Left lung (tissue), 10 donors: Measurements from ENCODE around the gene MS4A14. TPM values are rescaled to one million over a fixed set of nuclear protein-coding genes. Genes with fewer than 3 reads are reported as not detected.

Experiments
- ATAC-seq: fragments of 200-7000 bp; cut with Tn5 transposase; one replicate; pipeline ENCODE4 v1.9.1; 2020; ENCODE audit warnings: moderate library complexity
- DNase-seq, 4 donors: peaks; one replicate each; pipeline ENCODE4 v3.0.0-alpha.2; 2013 to 2020
- H3K27ac ChIP-seq, 2 donors: fragments of 200-600 bp; sonication (generic) in 1 of 2; one replicate each; pipeline versions ENCODE4 v1.5.0 to v1.8.0; 2020 to 2021
- H3K27me3 ChIP-seq, 2 donors: fragments of 200-600 bp; sonication (generic) in 1 of 2; one replicate each; pipeline versions ENCODE4 v1.5.0 to v1.8.0; 2020 to 2021
- H3K36me3 ChIP-seq, 2 donors: fragments of 200-600 bp; sonication (generic) in 1 of 2; one replicate each; pipeline versions ENCODE4 v1.5.0 to v1.8.0; 2020 to 2021
- H3K4me1 ChIP-seq, 2 donors: fragments of 200-600 bp; one replicate each; pipeline ENCODE4 v1.8.0; 2021
- H3K4me3 ChIP-seq, 2 donors: fragments of 200-600 bp; sonication (generic) in 1 of 2; one replicate each; pipeline versions ENCODE4 v1.5.0 to v1.8.0; 2020 to 2021; ENCODE audit warnings: mild to moderate bottlenecking in 1 of 2
- H3K9me3 ChIP-seq, 2 donors: fragments of 200-600 bp; sonication (generic) in 1 of 2; one replicate each; pipeline versions ENCODE4 v1.5.0 to v1.8.0; 2020 to 2021
- CTCF ChIP-seq, 2 donors: fragments of 200-600 bp; sonication (generic) in 1 of 2; IDR thresholded peaks; one replicate each; pipeline versions ENCODE4 v1.5.0 to v1.8.0; 2021; ENCODE audit warnings: antibody characterized with exemption in 2 of 2
- intact Hi-C, 2 donors: fragments of 100-400 bp; cut with DNase I; formaldehyde crosslinking; loops; one replicate each; pipeline versions ENCODE4 v1.11.2 to v1.14.2; 2022
- polyA plus RNA-seq, 6 donors: library from polyadenylated mRNA; unstranded; fragments of 120-200 nt; gene quantifications; one replicate each; pipeline ENCODE4 v1.2.1, GENCODE V29; 2013; ENCODE audit not compliant: insufficient read length in 6 of 6
- total RNA-seq, 2 donors: library from RNA; stranded (reverse); fragmentation: NEBNext Ultra II Directional; extraction: Animal tissue kit (Norgen Biotek cat#: 25700); gene quantifications; one replicate each; pipeline ENCODE4 v1.2.1, GENCODE V29; 2021
- donor health status: DM: no; HTN: yes; CAD: no.
- donor health status: DM: no; HTN: no; CAD: no.

The MS4A14 gene
- total and polyA plus RNA-seq, 8 donors = 0.30 to 4.1 (median 0.74) TPM

- no peak for TF ChIP-seq CTCF (IDR thresholded peaks at IDR 0.05)
- no peak overlapping the region for H3K4me3 ChIP-seq
- no peak for DNase-seq
- H3K27me3 ChIP-seq = no peaks in the 10 kb centered on the region
- H3K4me1 ChIP-seq = peaks cover 5 to 29% of the 10 kb centered on the region in 2 donors
- H3K27ac ChIP-seq = peak overlapping the region; percentile 8 to 57
- peaks cover 0 to 2% of the 10 kb centered on the region in 2 donors for H3K9me3 ChIP-seq
- H3K36me3 ChIP-seq = no peaks in the 10 kb centered on the region
- intact Hi-C loops = no loop called here
- no peak for ATAC-seq
Measured at GRCh38 chr11:60371854-60372253, 24.4 kb upstream of the MS4A14 start.

DNA sequence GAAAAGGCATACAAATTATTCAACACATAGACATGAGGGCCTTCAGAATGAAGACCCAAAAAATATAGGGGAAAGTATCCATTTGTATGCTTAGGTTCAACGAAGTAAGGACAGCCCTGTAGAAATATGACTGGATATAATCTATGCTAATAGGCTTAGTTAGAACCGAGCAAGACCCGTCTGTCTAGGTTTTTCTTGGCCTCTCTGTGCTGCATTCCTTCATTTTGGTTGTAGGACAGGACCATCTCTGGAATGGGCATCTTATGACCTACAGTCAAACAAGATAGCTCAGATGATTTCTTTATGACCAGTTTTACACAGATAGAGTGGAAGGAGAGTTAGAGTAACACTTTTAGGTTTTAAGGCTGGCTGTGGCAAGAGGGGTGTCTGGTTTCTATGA lies 23.5 kb upstream of the MS4A14 start:
- Histone ChIP-seq H3K36me3 (no peaks in the 10 kb centered on the region), H3K9me3 (peaks cover 0 to 2% of the 10 kb centered on the region in 2 donors), H3K27ac (no peak overlapping the region), H3K4me1 (peaks cover 5 to 29% of the 10 kb centered on the region in 2 donors), H3K27me3 (no peaks in the 10 kb centered on the region), H3K4me3 (no peak overlapping the region)
- intact Hi-C loops = no loop called here
- DNase-seq = no peak
- no peak for ATAC-seq
- no peak for TF ChIP-seq CTCF (IDR thresholded peaks at IDR 0.05)

DNA sequence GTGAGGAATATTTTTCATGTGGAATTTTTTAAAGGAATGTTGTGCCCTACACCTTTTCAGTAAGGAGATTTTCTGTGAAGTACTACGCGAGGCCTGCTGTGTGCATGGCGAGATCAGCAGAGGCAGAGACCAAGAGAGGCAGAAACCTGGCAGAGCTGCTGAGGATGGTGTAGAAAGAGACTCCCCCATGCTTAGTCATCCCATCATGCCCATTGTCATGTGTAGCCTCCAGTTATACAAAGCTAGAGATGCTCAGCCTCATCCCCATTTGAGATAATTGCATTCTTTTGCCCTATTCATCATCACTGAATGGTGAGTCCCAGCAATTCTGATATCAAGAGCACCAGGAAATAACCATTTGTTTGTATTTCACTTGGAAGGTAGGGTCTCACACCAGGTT lies 20.9 kb upstream of the MS4A14 start:
- H3K9me3 ChIP-seq = no peaks in the 10 kb centered on the region
- H3K27ac ChIP-seq = no peak overlapping the region
- TF ChIP-seq CTCF (IDR thresholded peaks at IDR 0.05) = no peak
- ATAC-seq (no peak), DNase-seq (no peak)
- intact Hi-C loops = no loop called here
- H3K36me3 ChIP-seq = no peaks in the 10 kb centered on the region
- peaks cover 5 to 28% of the 10 kb centered on the region in 2 donors for H3K4me1 ChIP-seq
- no peak overlapping the region for H3K4me3 ChIP-seq
- H3K27me3 ChIP-seq = no peaks in the 10 kb centered on the region

GRCh38 chr11:60376601-60377000 lies 19.7 kb upstream of the MS4A14 start:
- no peak overlapping the region for H3K4me3 ChIP-seq
- H3K27me3 ChIP-seq = no peaks in the 10 kb centered on the region
- ATAC-seq (no peak), DNase-seq (no peak)
- intact Hi-C loops = no loop called here
- H3K36me3 ChIP-seq = no peaks in the 10 kb centered on the region
- H3K9me3 ChIP-seq = no peaks in the 10 kb centered on the region
- no peak for TF ChIP-seq CTCF (IDR thresholded peaks at IDR 0.05)
- peaks cover 0 to 16% of the 10 kb centered on the region in 2 donors for H3K4me1 ChIP-seq
- peak overlapping the region; percentile 66 to 83 for H3K27ac ChIP-seq

- H3K27me3 ChIP-seq = no peaks in the 10 kb centered on the region
- peak overlapping the region; percentile 66 to 83 for H3K27ac ChIP-seq
- no peak for TF ChIP-seq CTCF (IDR thresholded peaks at IDR 0.05)
- H3K9me3 ChIP-seq = no peaks in the 10 kb centered on the region
- H3K36me3 ChIP-seq = no peaks in the 10 kb centered on the region
- intact Hi-C loops = no loop called here
- DNase-seq (peak in 2 of 4 donors; percentile 17 to 85), ATAC-seq (peak; percentile 79)
- H3K4me1 ChIP-seq = peaks cover 0 to 14% of the 10 kb centered on the region in 2 donors
- H3K4me3 ChIP-seq = no peak overlapping the region
Measured at GRCh38 chr11:60377401-60378136, 18.7 kb upstream of the MS4A14 start.
